Esophagus squamous epithelium (tissue), 4 donors: ENCODE results near the gene C6orf62.
"Not testable (repeated sequence)": the region's sequence is repeated elsewhere in the genome, so short reads cannot be mapped to it uniquely, and the experiment has no call there.

Experiments
- CTCF ChIP-seq, 6 experiments: fragments of 450-650 bp in 4 of 6; fragments of 200-600 bp in 2 of 6; sonication (generic) in 2 of 6; IDR thresholded peaks; one replicate each; pipeline ENCODE4 v1.5.1; 2016 to 2019; ENCODE audit warnings: antibody characterized with exemption in 6 of 6, mild to moderate bottlenecking in 4 of 6, moderate library complexity in 4 of 6
- POLR2A ChIP-seq, 4 donors: fragments of 450-650 bp; IDR thresholded peaks; one replicate each; pipeline ENCODE4 v1.6.1; 2017; ENCODE audit warnings: antibody characterized with exemption in 4 of 4, mild to moderate bottlenecking in 4 of 4, moderate library complexity in 3 of 4

GRCh38 chr6:24754378-24754777, 35.4 kb upstream of the C6orf62 start:
- TF ChIP-seq CTCF, POLR2A (IDR thresholded peaks at IDR 0.05): not testable (repeated sequence)
